CD4-positive, alpha-beta T cell treated with Interleukin-2 at 100 ng/mL for 4 hours (primary cell): ENCODE measurements around the gene LTB.

Experiments
- DNase-seq: peaks from one replicate; pipeline ENCODE4 v3.0.0-alpha.2; 2020; ENCODE audit warnings: low spot score

Gene LTB

DNA sequence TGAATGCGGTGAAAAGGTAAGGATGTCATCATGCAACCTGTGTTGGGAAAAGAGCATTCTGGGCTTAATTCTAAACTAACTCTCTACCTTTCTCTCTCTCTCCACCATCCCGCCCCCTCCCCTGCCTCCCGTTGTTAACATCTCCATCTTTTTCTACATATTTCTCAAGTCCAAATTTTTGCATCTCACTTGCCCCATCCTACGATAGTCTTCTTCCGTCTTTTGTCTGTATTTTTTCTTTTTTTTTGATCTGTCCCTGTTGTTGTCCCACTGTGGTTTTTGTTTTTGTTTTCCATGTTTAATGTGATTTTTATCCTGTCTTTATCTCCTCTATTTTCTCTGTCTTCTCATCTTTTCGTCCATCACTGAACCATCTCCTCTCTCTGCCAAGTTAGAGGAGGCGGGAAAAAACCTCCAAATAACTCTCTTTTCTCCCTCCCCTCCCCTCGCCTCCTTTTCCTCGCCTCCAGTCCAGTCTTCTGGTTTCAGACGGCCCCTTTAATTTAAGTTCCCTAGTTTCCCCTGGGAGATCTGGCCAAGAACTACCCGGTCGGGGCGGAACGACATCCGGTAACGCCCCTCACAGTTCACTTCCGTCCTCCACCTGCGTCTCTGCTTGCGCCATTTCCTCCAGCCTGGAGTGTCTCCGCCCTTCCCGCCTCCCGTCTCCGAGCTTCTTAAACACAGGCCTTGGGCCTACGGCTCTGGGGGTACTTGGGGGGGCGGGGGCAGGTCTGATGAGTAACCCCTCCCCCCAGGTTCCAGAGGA, 35.1 kb downstream of the LTB start, which contains the start of gene NFKBIL1:
TSS of gene NFKBIL1 (plus strand) at position 651 of the 769 bp plus-strand sequence. CDS start at position 738, 87 bp downstream.
- peak; percentile 90 for DNase-seq

DNA sequence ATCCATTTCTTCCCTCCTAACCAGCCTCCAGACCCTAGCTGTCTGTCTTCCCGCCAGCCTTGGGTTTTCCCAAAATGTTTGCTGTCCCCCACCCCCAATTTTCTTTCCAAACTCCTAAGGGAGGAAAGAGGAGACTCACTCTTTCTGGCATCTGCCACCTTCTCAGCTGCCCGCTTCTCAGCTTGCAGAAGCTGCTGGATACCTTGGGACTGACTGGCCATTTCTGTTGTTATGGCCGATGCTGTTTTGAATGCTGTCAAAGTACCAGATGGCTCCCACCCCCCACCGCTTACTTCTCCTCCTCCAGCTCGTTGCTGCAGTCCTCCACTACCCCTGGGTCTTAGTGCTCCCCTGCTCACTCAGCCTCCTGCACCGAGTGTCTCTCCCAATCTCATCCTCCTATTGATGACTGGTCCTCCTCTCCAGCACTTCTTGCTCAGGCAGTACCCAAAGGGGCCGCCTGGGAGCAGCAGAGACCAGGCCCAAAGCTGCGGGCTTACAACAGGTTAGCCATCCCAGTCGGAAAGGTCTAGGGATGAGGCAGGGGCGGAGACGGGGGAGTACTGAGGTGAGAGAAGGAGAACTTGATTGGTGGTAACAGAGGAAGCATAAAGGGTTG, 35.8 kb downstream of the LTB start, which contains the start of gene ATP6V1G2:
TSS of gene ATP6V1G2 (minus strand) at position 270 of the 619 bp plus-strand sequence. CDS start at position 221, 49 bp downstream.
- DNase-seq = peak; percentile 88

DNA sequence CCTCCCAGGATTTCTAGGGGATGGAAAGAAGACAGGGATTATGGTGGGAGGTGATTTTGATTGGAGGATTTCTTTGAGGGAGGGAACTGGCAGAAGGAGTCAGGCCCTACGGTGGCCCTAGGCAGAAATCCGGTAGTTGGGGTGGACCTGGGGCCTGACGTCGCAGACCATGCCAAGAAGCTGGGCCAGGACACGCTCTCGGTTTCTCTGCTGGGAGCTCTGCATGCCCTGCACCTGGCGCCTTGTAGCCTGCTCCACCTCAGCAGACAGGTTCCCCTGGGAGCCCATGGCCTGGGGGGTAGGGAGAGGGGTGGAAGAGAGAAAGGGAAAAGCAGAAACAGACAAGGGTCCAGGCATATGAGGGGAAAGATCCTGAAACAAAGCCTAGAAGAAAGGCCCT, 36.9 kb downstream of the LTB start:
- no peak for DNase-seq

DNA sequence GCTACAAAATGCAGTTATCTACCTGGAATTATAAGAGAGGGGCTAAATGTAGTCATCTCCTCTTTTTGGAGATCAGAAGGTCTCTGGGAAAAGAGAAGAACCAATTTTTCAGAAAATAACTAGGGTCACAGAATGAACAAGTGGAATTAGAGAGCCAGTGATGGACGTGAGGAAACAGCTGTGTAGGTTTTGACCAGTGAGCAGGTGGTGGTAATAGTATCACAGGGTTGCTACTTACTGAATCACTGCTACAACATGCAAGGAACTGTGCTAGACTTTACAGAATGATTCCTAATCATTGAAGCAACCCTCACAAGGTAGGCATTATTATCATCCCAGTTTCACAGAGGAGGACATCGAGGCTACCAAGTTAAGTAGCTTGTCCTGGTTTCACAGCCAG, 37.5 kb downstream of the LTB start:
- no peak for DNase-seq

DNA sequence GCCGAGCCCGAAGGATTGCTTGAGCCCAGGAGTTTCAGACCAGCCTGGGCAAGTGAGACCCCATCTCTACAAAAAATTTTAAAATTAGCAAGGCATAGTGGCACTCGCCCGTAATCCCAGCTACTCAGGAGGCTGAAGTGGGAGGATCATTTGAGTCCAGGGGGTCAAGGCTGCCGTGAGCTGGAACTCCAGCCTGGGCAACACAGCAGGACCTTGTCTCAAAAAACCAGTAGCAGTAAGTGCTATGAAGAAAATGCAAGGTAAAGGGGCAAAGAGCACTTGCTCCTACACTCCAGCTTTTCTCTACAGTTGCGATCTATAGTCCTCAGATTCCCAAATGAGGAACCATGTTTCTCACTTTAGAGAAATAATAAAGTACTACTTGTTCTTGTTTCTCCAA, 38.6 kb downstream of the LTB start:
- DNase-seq = no peak

DNA sequence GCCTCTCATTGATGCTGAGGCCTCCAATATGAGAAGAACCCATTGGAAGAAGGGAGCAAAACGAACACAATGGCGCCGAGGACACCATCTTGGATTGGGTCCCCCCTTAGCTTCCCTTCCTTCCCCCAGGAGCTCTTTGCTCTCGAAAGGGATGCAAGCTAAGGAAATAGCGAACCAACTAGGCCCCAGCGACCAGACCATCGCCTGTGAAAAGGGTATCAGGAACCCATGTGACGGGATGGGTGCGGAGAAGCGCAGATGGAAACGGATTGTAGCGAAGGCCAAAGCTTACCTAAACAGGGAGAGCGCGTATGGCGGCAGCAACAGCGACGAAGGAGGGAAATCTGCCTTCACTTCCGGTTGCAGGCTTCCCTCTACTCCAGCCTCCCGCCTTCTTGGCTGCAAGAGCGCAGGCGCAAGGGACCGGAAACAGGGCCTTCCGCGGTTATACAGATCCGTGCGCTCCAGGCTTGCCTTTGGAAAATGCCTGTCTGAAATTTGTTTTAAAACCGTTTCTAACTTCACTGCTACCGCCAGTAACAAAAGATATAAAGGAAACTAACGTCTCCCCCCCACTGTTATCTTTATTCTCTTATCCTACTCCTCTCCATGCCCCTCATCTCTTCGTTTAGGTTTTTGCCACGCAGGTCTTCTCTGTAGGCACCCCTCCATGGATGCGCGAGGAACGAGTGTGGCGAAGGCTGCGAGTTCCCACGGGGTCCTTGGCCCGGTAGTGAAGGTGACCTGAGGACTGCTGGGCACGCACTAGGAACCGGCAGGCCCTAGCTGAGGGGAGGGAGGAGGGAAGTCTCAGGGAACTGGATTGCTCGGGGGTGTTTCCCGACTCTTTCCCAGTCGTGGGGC, 40.3 kb downstream of the LTB start, which contains the start of gene DDX39B:
TSS of gene DDX39B (minus strand) at position 346 of the 864 bp plus-strand sequence. CDS start 1,471 bp downstream, outside the sequence.
- peak; percentile 96 for DNase-seq

DNA sequence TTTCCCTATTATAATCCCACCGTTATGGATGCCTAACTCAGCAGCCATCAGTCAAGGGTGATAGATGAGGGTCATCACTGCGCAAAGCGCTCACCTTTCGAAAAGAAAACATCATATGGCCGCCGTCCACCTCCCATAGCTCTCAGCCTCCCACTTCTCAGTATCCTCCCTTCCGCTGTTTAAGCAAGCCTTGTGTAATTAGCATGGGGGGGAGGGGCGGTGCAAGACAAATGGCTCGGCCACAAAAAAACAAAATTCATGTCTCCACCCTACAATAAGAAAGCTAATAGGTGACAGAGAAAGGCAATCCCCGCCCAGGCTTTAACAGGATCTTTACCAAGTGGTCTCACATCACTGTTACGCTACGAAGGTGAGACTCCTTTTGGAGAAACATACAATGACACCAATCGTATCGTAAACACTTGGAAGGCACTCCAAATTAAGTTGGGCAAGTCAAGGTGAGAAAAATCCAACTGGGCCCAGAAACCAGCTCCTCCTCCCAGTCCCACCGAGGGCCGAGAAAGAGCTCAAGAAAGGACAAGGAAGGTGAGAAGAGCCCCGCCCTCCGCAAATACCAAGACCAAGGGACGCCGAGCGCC, 41.1 kb downstream of the LTB start:
- peak; percentile 82 for DNase-seq

DNA sequence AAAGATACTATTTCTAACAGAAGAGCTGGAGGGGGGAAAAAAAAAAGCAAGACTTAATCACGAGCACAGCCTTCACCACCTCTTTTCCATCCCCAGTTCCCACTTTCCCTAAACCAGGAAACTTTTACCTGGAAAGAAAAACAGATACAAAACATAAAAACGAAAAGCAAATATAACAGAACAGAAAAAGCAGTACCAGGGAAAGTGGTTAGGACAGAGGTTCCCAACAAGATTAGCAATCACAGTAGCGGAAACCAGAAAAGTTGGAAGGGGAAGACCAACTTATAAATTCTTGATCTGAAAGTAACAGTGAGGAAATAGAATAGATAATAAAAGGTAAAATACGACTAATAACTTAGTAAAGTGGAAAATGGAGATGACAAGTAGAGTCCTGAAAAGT, 41.6 kb downstream of the LTB start:
- no peak for DNase-seq

DNA sequence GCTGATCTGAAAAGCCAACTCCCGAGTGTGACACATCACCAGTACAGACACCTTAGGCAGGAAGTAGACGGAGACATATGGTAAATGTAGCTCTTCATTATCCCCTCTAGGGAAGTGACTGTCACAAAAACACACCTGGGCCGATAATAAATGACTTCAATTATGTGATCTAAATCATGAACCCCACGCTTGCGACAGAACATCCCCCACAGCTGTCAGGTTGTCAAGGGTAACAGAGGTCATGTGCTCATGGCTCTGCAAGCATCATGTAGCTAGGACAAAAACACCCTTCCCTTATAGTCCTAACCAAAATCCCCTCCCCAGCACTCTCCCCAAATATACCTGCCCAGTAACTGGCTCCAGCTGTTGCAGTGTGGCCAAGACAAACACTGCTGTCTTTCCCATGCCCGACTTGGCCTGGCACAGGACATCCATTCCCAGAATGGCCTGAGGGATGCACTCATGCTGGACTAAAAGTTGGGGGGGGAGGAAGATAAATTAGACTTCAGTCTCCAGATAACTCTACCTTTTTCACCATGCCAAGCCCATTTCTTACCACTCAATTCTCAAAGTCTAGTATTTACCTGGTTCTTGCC, 43.3 kb downstream of the LTB start:
- peak; percentile 44 for DNase-seq

DNA sequence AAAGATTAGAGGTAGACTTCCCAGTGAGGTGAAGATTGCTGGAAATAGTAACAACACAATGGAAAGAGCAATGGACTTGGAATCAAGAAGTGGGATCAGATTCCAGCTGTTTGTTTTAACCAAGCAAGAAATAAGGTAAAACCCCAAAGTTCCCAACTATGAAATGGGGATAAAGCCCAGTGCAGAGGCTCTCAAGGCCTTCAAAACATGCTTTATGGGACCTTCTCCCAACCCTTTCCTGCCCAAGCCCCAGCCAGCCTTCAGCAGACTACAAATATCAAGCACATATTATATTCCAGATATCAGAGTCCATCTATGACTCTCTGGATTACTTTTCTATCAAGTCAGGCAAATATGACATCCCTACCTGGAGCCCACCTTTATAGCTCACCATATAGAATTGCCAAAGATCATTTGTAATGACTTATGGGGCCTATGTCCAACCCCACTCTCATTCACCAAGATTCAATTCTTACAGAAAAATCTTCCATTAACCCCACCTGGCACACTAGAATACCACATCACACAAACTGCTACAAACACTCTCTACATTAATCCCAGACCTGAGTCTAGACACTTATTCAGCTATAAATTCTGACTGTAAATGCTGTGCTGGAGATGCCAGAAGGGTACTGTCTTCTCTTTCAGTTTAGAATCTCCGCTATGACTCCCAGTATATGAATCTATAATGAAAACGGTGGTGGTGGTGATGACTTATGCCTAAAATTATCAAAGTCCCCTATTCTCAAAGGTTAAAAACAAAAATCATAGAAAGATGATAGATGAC, 46.5 kb downstream of the LTB start:
- DNase-seq = no peak

DNA sequence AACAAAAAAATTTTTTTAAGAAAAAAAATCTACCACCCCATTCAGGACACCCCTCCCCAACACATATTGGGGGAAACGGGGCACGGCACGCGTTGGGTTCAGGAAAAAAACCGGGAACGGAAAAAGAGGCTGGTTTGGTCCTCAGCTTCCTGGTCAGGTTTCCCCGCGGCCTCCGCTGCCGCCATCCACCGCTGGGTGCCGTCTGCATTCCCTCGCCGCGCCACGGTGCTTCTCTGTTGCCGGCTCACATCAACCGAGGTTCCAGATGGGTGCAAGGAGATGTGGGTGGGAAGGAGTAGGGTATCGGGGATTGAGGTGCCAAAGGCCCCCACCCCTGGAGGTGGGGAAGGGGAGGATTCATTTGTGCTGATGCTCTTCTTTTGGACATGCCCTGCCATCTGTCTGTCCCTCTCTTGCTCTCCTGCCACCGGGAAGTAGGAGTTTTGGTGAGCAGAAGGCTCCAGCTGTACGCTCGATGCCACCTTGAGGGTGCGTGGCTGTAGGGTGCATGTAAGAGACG, 47.6 kb downstream of the LTB start:
- no peak for DNase-seq

DNA sequence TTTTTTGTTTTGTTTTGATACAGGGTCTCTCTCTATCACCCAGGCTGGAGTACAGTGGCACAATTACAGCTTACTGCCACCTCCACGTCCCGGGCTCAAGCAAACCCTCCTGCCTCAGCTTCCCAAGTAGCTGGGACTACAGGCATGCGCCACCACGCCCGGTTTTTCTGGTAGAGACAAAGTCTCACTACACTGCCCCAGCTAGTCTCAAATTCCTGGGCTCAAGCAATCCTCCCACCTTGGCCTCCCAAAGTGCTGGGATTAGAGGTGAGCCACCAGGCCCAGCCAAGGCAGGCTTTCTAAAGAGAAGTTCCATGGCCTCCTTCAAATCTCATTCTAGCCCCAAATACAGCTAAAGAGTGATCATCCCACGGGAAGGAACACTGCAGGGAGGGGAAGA, 48.2 kb downstream of the LTB start:
- no peak for DNase-seq

DNA sequence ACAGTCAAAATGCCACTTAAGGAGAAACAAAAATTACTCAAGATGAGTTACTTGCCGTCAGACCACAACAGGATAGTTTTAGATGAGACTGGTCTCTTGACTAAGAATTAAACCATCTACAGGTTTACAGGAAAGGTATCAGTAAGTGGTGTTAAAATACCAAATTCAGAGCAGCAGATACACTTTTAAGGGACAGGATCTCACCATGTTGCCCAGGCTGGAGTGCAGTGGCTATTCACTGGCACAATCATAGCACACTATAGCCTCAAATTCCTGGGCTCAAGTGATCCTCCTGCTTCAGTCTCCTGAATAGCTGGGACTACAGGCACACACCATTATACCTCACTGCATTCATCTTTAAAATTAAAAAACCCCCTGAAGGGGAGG, 48.8 kb downstream of the LTB start:
- no peak for DNase-seq

DNA sequence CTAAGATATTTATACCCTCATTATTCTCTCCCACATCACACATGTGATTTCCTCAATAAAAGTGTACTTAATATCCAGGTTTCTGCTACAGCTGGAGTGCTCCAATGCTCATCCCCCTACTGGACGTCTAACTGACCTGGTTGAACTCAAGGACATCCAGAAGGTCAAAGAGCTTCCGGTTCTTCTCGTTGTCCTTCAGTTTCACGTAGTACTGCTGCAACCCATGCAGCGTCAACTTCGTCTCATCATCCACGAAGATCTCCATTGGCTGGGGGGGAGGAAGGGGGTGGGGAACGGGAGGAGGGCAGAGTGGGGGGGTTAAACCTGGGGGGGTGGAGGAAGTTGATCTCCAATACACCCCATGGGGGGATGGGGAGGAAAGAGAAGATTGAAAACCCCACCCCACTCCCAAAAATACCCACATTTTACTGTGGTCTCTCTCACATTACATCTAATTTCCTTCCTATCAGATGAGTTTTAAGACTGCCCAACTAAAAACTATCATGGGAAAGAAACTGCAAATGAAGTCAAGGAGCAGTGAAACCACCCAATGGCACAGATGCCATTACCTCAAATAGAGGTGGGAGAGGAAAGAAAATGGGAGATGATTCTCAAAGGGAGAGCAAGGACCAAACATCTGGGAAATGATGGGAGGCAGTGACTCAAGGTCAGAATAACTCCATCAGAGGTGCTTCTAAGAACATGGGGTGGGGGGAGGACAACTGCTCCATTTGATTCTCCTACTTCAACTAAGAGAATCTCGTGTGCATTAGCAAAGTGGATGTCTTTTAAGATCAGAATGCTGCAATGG, 49.4 kb downstream of the LTB start:
- DNase-seq = no peak

DNA sequence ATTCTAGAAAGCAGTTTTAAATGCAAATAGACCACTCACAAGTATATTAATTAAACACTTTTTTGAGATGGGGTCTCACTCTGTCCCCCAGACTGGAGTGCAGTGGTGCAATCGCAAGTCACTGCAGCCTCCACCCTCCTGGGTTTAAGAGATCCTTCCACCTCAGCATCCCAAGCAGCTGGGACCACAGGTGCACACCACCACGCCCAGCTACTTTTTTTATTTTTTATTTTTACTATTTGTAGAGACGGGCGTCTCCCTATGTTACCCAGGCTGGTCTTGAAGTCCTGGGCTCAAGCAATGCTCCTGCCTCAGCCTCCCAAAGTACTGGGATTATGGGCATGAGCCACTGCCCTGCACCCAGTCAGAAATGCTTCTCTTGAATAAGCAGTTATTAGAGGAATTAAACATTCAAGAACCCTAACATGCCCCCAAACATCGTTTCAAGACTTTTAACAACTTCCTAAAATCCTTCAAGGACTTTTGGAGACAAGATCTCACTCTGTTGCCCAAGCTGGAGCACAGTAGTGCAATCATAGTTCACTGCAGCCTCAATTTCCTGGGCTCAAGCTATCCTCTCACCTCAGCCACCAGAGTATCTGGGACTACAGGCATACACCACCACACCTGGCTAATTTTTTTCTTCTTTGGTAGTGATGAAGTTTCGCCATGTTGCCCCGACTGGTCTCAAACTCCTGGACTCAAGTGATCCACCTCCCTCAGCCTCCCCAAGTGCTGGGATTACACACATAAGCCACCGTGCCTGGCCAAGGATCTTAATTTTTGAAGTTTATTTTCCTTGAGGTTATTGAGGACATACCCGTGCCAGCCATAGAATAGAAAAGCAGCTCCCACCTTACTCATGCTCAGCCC, 50.2 kb downstream of the LTB start:
- DNase-seq = no peak

DNA sequence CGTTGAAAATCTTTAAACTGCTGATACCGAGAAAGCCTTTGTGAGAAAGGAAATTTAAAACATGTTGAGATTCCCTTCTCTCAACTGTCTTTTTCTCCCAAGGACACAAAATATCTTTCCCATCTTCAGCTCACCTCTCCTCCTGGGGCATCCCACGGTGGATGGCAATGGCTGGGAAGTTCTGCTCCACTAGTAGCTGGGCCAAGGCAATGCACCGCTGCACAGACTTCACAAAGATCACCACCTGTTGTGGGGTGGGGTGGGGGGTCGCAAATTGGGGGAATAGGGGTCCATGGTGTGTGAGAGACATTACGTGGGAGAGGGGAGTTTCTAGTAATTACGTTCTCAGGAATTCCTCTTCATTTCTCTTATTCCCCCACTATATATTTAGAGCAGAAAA, 51.1 kb downstream of the LTB start:
- no peak for DNase-seq

DNA sequence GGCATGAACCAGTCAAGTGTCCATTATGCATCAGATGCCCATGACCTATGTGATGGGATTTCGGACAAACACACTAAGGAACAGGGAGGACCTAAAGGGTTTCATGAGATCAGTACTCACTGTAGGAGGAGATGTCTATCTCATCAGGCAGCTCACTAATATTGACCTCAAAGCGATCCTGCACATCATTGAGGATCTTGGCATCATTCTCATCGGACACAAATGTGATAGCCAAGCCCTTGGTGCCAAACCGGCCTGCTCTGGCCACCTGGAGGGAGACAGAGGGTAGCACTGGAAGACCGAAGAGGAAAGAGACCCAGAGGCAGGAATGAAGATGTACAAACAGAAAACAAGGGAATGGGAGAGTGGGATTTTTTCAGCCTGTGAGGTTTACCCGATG, 51.6 kb downstream of the LTB start:
- no peak for DNase-seq
